ENCODE data around the gene SMARCA2. TPM values are rescaled to one million over a fixed set of nuclear protein-coding genes. Genes with fewer than 3 reads are reported as not detected.
A peak's percentile ranks its signal among the peaks of the same experiment; 100 is the strongest.

SMARCA2 gene
- total RNA-seq, result 160 TPM

GRCh38 chr9:2014696-2015580 is at the start of gene SMARCA2:
Gene SMARCA2 (plus strand): TSS chr9:2015347. CDS start chr9:2029023, 13,676 bp downstream.
- Histone ChIP-seq H3K27me3 (no peaks in the 10 kb centered on the region), H3K4me3 (peak within 1 kb of the TSS; percentile 92 to 96), H3K27ac (peak within 1 kb of the TSS; percentile 99 to 100), H3K36me3 (no peaks in the 10 kb centered on the region), H3K9me3 (no peaks in the 10 kb centered on the region), H3K4me1 (peaks cover 0 to 19% of the 10 kb centered on the region in 2 donors)
- DNase-seq (ENCODE audit: low spot score in 2 of 2), result peak; percentile 95 to 99
- TF ChIP-seq CTCF (IDR thresholded peaks at IDR 0.05), result no peak
- intact Hi-C loops (cut with DNase I), result loop anchor here (2.0 to 5.0 kb wide), 5 partner anchors 110 to 1512 kb away; partner anchors contain the start of genes PUM3 and RFX3

DNA sequence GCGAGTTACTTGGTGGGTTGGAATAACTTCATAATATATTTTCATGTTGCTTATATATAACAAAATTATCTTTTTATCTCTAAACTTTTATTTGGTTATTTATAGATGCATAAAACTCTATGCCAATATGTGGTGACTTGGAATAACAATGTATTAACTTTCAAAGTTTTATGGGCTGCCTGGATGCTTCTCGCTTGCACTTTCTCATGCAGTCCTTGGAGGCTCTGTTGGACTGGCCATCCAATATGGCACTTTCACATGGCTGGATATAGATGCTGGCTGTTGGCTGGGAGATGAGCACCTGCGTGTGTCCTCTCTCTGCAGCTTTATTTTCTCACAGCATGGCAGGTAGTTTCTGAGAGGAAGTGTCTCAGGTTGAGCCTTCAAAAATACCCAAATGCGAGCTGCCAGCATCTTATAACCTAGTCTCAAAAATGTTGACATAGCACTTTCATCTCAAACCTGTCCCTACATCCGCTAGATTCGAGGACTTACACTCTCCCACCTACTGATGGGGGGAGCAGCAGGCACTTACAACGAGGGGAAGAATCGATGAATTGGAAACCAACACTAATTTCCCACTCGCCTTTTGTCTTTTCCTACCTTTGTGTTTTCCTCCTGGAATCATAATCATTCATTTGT is 48.3 kb upstream of the SMARCA2 start:
- intact Hi-C loops (cut with DNase I), result no loop called here
- Histone ChIP-seq H3K27me3 (no peaks in the 10 kb centered on the region), H3K36me3 (no peaks in the 10 kb centered on the region), H3K4me3 (no peak overlapping the region), H3K4me1 (no peaks in the 10 kb centered on the region), H3K9me3 (no peaks in the 10 kb centered on the region), H3K27ac (no peak overlapping the region)
- no peak for DNase-seq (ENCODE audit: low spot score in 2 of 2)
- no peak for TF ChIP-seq CTCF (IDR thresholded peaks at IDR 0.05)

- no peaks in the 10 kb centered on the region for H3K9me3 ChIP-seq
- no peaks in the 10 kb centered on the region for H3K36me3 ChIP-seq
- no peaks in the 10 kb centered on the region for H3K27me3 ChIP-seq
- intact Hi-C loops (cut with DNase I), result no loop called here
- DNase-seq (ENCODE audit: low spot score in 2 of 2), result no peak
- no peaks in the 10 kb centered on the region for H3K4me1 ChIP-seq
- H3K27ac ChIP-seq, result no peak overlapping the region
- no peak overlapping the region for H3K4me3 ChIP-seq
- TF ChIP-seq CTCF (IDR thresholded peaks at IDR 0.05), result no peak
These were observed 46.0 kb upstream of the SMARCA2 start for GRCh38 chr9:1969160-1969559.

- no peak for TF ChIP-seq CTCF (IDR thresholded peaks at IDR 0.05)
- no peak overlapping the region for H3K4me3 ChIP-seq
- no peaks in the 10 kb centered on the region for H3K27me3 ChIP-seq
- no peak overlapping the region for H3K27ac ChIP-seq
- H3K4me1 ChIP-seq, result no peaks in the 10 kb centered on the region
- H3K36me3 ChIP-seq, result no peaks in the 10 kb centered on the region
- H3K9me3 ChIP-seq, result no peaks in the 10 kb centered on the region
- DNase-seq (ENCODE audit: low spot score in 2 of 2), result no peak
- intact Hi-C loops (cut with DNase I), result no loop called here
These were observed 45.2 kb upstream of the SMARCA2 start for GRCh38 chr9:1969898-1970297.

DNA sequence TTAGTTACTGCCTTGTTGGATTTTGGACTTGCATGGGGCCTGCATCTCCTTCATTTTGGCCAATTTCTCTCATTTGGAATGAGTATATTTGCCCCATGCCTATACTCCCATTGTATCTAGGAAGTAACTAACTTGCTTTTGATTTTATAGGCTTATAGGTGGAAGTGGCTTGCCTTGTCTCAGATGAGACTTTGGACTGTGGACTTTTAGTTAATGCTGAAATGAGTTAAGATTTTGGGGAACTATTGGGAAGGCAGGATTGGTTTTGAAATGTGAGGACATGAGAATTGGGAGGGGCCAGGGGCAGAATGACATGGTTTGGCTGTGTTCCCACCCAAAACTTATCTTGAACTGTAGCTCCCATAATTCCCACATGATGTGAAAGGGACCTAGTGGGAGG is 42.5 kb upstream of the SMARCA2 start:
- Histone ChIP-seq H3K27me3 (no peaks in the 10 kb centered on the region), H3K36me3 (no peaks in the 10 kb centered on the region), H3K9me3 (no peaks in the 10 kb centered on the region), H3K27ac (no peak overlapping the region), H3K4me3 (no peak overlapping the region), H3K4me1 (no peaks in the 10 kb centered on the region)
- intact Hi-C loops (cut with DNase I), result no loop called here
- no peak for DNase-seq (ENCODE audit: low spot score in 2 of 2)
- no peak for TF ChIP-seq CTCF (IDR thresholded peaks at IDR 0.05)

Data from ascending aorta (tissue), 2 donors.